Fibroblast of lung (primary cell): Measurements from ENCODE around the gene ACTL10. TPM values are rescaled to one million over a fixed set of nuclear protein-coding genes. Genes with fewer than 3 reads are reported as not detected.

Experiments used
- DNase-seq, 2 donors: peaks; one replicate each; pipeline versions ENCODE4 v3.0.0 to v3.0.0-alpha.2; 2010; ENCODE audit warnings: low read depth in 2 of 2
- H2AFZ ChIP-seq: 2 replicates; pipeline ENCODE4 v1.5.1; 2012; ENCODE audit warnings: low read length, control low read depth, inconsistent platforms
- H3K27ac ChIP-seq: 2 replicates; pipeline ENCODE4 v1.5.1; 2011; ENCODE audit warnings: low read length, control low read depth; ENCODE audit not compliant: insufficient read depth
- H3K27me3 ChIP-seq: 2 replicates; pipeline ENCODE4 v1.5.1; 2011; ENCODE audit warnings: mild to moderate bottlenecking, low read length; ENCODE audit not compliant: control insufficient read depth, insufficient read depth
- H3K36me3 ChIP-seq: 2 replicates; pipeline ENCODE4 v1.5.1; 2011; ENCODE audit warnings: low read length; ENCODE audit not compliant: control insufficient read depth, insufficient read depth
- H3K4me1 ChIP-seq: 2 replicates; pipeline ENCODE4 v1.5.1; 2011; ENCODE audit warnings: low read length; ENCODE audit not compliant: control insufficient read depth, insufficient read depth; ENCODE audit errors: extremely low read depth
- H3K4me2 ChIP-seq: 2 replicates; pipeline ENCODE4 v1.5.1; 2011; ENCODE audit warnings: low read length, control low read depth; ENCODE audit not compliant: insufficient read depth; ENCODE audit errors: extremely low read depth
- H3K4me3 ChIP-seq, 4 experiments: fragments of 200-600 bp in 1 of 4; sonication (generic) in 1 of 4; replicated peaks in 1 of 4; 2 replicates each; pipeline ENCODE4 v1.5.1; 2011 to 2016; ENCODE audit warnings: low read length in 4 of 4, low read depth in 3 of 4, mild to moderate bottlenecking in 3 of 4, control low read depth in 2 of 4, inconsistent platforms in 1 of 4, mixed read lengths in 1 of 4; ENCODE audit not compliant: insufficient read depth in 1 of 4; ENCODE audit errors: control extremely low read depth in 1 of 4
- H3K79me2 ChIP-seq: 2 replicates; pipeline ENCODE4 v1.5.1; 2012; ENCODE audit warnings: mild to moderate bottlenecking, low read length, inconsistent platforms; ENCODE audit not compliant: control insufficient read depth, insufficient read depth
- H3K9ac ChIP-seq: 2 replicates; pipeline ENCODE4 v1.5.1; 2011; ENCODE audit warnings: mild to moderate bottlenecking, low read length, control low read depth; ENCODE audit not compliant: insufficient read depth
- H3K9me3 ChIP-seq: 2 replicates; pipeline ENCODE4 v1.5.1; 2012; ENCODE audit warnings: low read depth, low read length; ENCODE audit not compliant: control insufficient read depth, insufficient read depth
- H4K20me1 ChIP-seq: 2 replicates; pipeline ENCODE4 v1.5.1; 2011; ENCODE audit warnings: low read length; ENCODE audit not compliant: control insufficient read depth, insufficient read depth; ENCODE audit errors: extremely low read depth
- EZH2 ChIP-seq: IDR thresholded peaks from 2 replicates; pipeline ENCODE4 v1.5.1; 2012; ENCODE audit warnings: low read length, control low read depth, mild to moderate bottlenecking; ENCODE audit errors: missing control alignments
- polyA plus RNA-seq, 2 donors: library from polyadenylated mRNA; depleted of rRNA in 1 of 2; stranded (reverse) in 1 of 2; unstranded in 1 of 2; fragments of >200 nt; gene quantifications; 2 replicates each; pipeline ENCODE4 v1.2.1, GENCODE V29; 2011 to 2012; ENCODE audit warnings: missing spikeins in 1 of 2
- total RNA-seq: library from RNA; depleted of rRNA; stranded (reverse); fragments of >200 nt; gene quantifications from 2 replicates; pipeline ENCODE4 v1.2.1, GENCODE V29; 2014
- TF ChIP-seq, protein P1 (sequence below), 2 donors: IDR thresholded peaks in 1 of 2; conservative IDR thresholded peaks in 1 of 2; 1 replicate in 1 of 2; 2 replicates in 1 of 2; pipeline ENCODE4 v1.5.1; 2011 to 2012; ENCODE audit warnings: low read length in 2 of 2, control low read depth in 1 of 2, inconsistent platforms in 1 of 2, low read depth in 1 of 2, mild to moderate bottlenecking in 1 of 2

ACTL10 gene
- total and polyA plus RNA-seq, 2 donors (not counting 1 experiment from before 2014, with no cell fraction given), result 0.32 to 2.0 TPM

GRCh38 chr20:33686100-33686983, 19.6 kb downstream of the ACTL10 start, which contains the start of gene E2F1:
TSS of gene E2F1 (minus strand) at chr20:33686385. CDS start at chr20:33686264, 121 bp downstream.
- peak; percentile 82 to 89 for DNase-seq

GRCh38 chr20:33686984-33687366, 20.2 kb downstream of the ACTL10 start:
- Histone ChIP-seq H3K27me3 (no peaks in the 10 kb centered on the region), H3K4me3 (peak overlapping the region in 2 of 4 experiments; percentile 9 to 54), H3K4me2 (peak overlapping the region; percentile 82), H3K9ac (no peak overlapping the region), H3K4me1 (peaks cover 8% of the 10 kb centered on the region), H3K79me2 (peaks cover 14% of the 10 kb centered on the region), H3K27ac (no peak overlapping the region), H3K9me3 (no peaks in the 10 kb centered on the region), H2AFZ (peak overlapping the region; percentile 90), H4K20me1 (no peaks in the 10 kb centered on the region), H3K36me3 (no peaks in the 10 kb centered on the region)
- no peak for DNase-seq
- TF ChIP-seq, protein P1, sequence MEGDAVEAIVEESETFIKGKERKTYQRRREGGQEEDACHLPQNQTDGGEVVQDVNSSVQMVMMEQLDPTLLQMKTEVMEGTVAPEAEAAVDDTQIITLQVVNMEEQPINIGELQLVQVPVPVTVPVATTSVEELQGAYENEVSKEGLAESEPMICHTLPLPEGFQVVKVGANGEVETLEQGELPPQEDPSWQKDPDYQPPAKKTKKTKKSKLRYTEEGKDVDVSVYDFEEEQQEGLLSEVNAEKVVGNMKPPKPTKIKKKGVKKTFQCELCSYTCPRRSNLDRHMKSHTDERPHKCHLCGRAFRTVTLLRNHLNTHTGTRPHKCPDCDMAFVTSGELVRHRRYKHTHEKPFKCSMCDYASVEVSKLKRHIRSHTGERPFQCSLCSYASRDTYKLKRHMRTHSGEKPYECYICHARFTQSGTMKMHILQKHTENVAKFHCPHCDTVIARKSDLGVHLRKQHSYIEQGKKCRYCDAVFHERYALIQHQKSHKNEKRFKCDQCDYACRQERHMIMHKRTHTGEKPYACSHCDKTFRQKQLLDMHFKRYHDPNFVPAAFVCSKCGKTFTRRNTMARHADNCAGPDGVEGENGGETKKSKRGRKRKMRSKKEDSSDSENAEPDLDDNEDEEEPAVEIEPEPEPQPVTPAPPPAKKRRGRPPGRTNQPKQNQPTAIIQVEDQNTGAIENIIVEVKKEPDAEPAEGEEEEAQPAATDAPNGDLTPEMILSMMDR (conservative IDR thresholded peaks at IDR 0.05 in 1 of 2, IDR thresholded peaks at IDR 0.05 in 1 of 2; ENCODE audit: low read depth in 1 of 2, low read length in 2 of 2), result no peak
- no peak for TF ChIP-seq EZH2

More at GRCh38 chr20:33686100-33686983, 19.6 kb downstream of the ACTL10 start, which contains the start of gene E2F1:
- Histone ChIP-seq H3K79me2 (peaks cover 14% of the 10 kb centered on the region), H3K27me3 (no peaks in the 10 kb centered on the region), H3K36me3 (no peaks in the 10 kb centered on the region), H4K20me1 (no peaks in the 10 kb centered on the region), H3K4me1 (peaks cover 8% of the 10 kb centered on the region), H2AFZ (peak within 1 kb of the TSS; percentile 90), H3K9me3 (no peaks in the 10 kb centered on the region), H3K9ac (peak within 1 kb of the TSS; percentile 53), H3K4me3 (peak within 1 kb of the TSS; percentile 54 to 67 (median 60)), H3K27ac (peak within 1 kb of the TSS; percentile 61), H3K4me2 (peak within 1 kb of the TSS; percentile 97)
- no peak for TF ChIP-seq EZH2
- TF ChIP-seq, protein P1 (conservative IDR thresholded peaks at IDR 0.05 in 1 of 2, IDR thresholded peaks at IDR 0.05 in 1 of 2; ENCODE audit: low read depth in 1 of 2, low read length in 2 of 2), result peak; percentile 18 to 21

DNA sequence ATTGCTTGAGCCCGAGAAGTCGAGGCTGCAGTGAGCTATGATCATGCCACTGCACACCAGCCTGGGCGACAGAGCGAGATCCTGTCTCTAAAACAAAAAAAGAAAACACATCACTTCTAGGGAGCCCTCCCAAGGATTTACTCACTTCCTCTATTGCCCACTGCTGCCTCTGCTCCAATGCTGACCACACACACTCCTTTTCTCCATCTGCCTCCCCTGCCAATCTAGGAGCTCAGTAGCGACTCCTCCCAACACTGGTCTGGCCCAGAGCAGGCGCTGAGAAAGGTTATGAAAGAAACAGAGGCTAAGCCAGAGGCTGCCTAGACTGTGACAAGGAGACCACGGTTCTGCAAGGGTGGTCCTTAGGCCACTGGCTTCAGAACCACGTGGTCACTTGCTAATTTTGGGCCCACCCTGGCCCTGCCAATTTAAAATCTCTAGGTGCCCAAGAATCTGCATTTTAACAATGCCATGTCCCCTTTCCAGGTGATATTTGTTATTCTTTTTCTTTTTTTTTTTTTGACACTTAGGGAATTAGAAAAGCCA, 20.7 kb downstream of the ACTL10 start:
- Histone ChIP-seq H3K4me1 (peaks cover 8% of the 10 kb centered on the region), H3K27ac (no peak overlapping the region), H3K79me2 (peaks cover 14% of the 10 kb centered on the region), H4K20me1 (no peaks in the 10 kb centered on the region), H3K4me3 (no peak overlapping the region), H3K4me2 (no peak overlapping the region), H3K9me3 (no peaks in the 10 kb centered on the region), H3K9ac (no peak overlapping the region), H3K36me3 (no peaks in the 10 kb centered on the region), H3K27me3 (no peaks in the 10 kb centered on the region), H2AFZ (peak overlapping the region; percentile 51)
- TF ChIP-seq, protein P1 (conservative IDR thresholded peaks at IDR 0.05 in 1 of 2, IDR thresholded peaks at IDR 0.05 in 1 of 2; ENCODE audit: low read depth in 1 of 2, low read length in 2 of 2), result no peak
- peak in 1 of 2 donors; percentile 39 for DNase-seq
